NCI-H1694 treated with DMSO at 0.1 percent for 48 hours (cell line): ENCODE measurements around the gene TPRX1.
"Not testable (repeated sequence)": the region's sequence is repeated elsewhere in the genome, so short reads cannot be mapped to it uniquely, and the experiment has no call there.

Experiments used
- DNase-seq: peaks from one replicate; lab custom pipeline; 2025; lab: John Stamatoyannopoulos, UW

The TPRX1 gene

DNA sequence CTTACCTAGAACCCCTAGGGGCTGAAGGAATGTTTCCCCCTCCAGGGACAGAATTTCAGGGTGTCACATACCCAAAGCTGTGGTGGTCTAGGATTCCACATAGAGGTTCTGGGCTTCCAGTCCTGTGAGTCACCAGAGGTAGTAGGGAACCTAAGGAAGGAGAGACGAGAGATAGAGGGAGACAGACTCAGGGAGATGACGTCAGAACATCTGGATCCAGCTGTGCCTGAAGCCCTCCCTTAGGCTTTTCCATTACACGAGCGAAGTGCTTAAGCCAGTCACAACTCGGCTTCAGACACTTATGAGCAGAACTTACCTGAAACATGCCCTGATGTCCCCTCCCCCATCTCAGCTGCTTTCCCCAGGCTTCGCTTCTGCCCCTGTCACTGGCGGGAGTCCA is 37.7 kb downstream of the TPRX1 start:
- DNase-seq, result no peak

- no peak for DNase-seq
Observed at GRCh38 chr19:47766359-47766620, 38.1 kb downstream of the TPRX1 start.

DNA sequence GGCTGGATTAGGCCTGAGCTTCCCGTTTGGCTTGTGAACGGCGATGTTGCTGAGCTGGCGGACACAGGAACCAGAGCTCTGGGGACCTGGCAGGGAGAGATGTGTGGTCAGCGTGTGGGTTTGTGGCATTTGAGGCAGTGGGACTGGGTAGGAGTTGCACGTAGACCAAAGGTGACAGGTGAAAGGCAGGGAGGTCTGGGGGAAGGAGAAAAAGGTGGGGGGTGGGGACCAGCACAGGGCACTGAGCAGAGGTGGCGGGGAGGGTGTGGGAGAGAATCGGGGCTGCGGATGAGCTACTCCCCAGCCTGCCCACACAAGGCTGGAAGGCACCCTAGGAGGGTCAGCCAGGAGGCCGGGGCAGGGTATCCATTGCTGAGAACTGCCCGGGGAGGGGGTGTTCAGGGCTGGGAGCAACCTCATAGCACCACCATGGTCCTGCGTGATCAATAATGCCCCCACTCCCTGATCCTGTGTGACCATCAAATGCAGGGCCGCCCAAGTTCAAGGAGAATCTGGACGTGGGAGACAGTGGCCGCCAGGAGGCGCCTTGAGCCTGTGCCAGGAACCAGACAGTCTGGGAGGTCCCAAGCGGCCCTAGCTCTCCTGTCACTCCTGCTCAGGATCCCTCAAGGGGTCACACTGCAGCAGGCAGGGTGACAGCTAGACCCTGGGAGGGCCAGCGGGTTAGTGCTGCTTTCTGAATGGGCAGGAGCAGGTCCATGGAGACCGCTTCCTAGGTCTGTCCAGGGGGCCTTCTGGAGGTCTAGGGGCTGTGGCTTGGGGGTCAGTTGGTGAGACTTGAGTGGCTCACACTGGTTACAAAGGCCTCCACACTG is 38.6 kb downstream of the TPRX1 start:
- peak; percentile 54 for DNase-seq

DNA sequence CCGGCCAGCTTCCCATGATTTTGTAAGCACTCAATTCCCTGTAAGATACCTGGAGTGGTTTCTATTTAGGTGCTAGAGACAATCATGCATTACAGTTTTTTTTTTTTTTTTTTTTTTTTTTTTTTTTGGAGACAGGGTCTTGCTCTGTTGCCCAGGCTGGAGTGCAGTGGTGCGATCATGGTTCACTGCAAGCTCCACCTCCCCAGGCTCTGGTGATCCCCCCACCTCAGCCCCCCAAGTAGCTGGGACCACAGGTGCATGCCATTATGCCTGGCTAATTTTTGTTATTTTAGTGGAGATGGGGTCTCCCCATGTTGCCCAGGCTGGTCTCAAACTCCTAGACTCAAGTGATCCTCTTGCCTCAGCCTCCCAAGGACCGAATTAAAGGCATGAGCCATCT is 39.6 kb downstream of the TPRX1 start:
- DNase-seq, result not testable (repeated sequence)

GRCh38 chr19:47762615-47763308 is 41.6 kb downstream of the TPRX1 start:
- no peak for DNase-seq

DNA sequence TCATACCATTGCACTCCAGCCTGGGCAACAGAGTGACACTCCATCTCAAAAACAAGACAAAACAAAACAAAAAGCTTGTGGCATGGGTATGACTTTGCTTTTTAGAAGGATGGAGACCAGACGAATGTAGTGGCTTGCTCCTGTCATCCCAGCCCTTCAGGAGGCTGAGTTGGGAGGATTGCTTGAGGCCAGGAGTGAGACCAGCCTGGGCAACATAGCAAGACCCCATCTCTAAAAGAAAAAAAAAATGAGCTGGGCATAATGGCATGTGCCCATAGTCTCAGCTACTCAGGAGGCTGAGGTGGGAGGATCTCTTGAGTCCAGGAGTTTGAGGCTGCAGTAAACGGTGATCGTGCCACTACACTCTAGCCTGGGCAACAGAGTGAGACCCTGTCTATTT is 42.2 kb downstream of the TPRX1 start:
- no peak for DNase-seq

DNA sequence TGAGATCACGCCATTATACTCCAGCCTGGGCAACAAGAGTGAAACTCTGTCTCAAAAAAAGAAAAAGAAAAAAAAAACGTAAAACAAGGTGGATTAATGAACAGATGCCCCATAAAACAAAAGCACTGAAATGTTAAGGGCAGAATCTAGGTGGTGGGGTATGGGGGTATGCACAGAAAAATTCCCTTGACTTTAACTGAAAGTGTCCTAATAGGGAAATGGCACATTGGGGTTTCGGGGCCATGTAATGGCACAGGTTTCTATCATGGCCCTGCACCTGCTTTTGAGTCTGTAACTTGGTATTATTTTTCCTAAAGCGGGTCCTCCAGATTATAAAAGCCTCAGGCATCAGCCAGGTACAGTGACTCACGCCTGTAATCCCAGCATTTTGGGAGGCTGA is 42.8 kb downstream of the TPRX1 start:
- no peak for DNase-seq

GRCh38 chr19:47760632-47760999 is 43.7 kb downstream of the TPRX1 start:
- no peak for DNase-seq

DNA sequence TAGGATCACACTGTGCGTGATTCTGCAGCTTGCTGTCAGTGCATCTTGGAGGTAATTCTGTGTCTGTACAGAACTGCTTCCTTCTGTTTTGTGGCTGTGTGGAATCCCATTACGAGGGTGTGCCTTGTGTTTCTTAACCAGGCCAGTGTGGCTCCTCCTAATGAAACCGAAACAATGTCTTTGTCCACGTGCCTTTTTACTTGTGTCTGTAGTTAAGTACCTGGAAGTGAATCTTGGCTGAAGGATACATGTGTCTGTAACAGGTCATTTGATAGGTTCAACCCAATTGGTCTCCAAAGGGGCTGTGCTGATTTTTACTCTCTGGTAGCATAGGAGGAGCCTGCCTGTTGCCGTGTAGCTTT is 45.9 kb downstream of the TPRX1 start:
- no peak for DNase-seq

DNA sequence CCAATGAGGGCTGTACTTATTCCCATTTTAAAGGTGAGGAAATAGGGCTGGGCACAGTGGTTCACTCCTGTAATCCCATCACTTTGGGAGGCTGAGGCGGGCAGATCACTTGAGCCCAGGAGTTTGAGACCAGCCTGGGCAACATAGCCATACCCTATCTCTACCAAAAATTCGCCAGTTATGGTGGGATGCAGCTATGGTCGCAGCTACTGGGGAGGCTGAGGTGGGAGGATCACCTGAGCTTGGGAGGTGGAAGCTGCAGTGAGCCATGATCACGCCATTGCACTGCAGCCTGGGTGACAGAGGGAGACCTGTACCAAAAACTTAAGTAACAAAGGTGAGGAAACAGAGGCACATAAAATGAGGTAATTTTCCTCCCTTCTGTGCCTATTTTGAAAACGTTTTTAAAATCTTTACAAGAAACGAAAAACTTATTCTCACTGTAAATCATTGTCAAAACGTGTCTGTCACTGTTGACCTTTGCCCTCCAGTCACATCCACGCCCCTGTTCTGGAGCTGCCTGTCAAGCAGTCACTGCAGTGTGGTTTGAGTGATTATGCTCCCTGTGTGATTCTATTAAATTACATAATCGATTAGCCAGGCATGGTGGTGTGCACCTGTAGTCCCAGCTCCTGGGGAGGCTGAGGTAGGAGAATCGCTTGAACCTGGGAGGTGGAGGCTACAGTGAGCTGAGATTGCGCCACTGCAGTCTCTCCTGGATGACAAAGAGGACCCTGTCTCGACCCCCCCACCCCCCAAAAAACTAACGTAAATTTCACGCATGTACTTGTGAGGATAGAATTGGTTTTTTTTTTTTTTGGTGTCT is 46.5 kb downstream of the TPRX1 start:
- no peak for DNase-seq

GRCh38 chr19:47756953-47757608 is 47.3 kb downstream of the TPRX1 start:
- DNase-seq, result no peak

- DNase-seq, result no peak
Observed at GRCh38 chr19:47756627-47756929, 47.8 kb downstream of the TPRX1 start.

DNA sequence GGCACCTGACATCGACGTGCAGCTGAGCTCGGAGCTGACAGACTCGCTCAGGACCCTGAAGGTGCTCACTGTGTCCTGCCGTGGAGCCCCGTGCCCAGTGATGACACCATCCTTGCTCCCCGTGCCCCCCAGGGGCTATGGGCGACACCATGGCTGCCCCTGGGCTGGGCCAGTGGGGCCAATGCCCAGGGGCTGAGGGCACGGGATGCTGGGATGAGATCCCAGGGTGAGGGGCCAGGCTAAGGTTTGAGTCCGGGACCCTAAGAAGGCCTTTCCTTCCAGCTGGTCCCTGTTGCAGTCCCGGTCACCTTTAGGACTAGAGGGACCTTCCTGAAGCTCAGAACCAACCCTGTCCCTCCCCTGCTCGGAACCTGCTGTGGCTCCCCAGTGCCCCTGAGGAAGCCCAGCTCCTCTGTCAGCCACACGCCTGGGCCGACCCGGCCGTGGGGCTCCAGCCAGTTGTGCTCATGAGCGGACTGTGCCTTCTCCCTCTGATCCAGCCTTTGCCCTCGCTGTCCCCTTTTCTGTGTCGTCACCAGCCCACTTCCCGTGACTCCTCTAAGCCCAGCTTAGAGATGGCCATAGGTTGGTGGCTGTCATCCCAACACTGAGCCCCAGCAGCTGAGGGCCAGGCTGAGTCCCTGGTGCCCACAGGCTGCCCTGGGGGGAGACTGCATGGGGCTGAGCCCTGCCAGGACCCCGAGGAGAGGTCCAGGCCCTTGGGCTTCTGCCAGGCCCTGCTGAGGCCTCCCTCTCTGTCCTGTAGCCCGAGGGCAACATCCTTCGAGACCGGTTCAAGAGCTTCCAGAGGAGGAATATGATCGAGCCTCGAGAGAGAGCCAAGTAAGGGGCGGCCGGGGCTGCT is 48.4 kb downstream of the TPRX1 start:
- no peak for DNase-seq

- DNase-seq, result no peak
Observed at GRCh38 chr19:47755065-47755761, 49.1 kb downstream of the TPRX1 start.

DNA sequence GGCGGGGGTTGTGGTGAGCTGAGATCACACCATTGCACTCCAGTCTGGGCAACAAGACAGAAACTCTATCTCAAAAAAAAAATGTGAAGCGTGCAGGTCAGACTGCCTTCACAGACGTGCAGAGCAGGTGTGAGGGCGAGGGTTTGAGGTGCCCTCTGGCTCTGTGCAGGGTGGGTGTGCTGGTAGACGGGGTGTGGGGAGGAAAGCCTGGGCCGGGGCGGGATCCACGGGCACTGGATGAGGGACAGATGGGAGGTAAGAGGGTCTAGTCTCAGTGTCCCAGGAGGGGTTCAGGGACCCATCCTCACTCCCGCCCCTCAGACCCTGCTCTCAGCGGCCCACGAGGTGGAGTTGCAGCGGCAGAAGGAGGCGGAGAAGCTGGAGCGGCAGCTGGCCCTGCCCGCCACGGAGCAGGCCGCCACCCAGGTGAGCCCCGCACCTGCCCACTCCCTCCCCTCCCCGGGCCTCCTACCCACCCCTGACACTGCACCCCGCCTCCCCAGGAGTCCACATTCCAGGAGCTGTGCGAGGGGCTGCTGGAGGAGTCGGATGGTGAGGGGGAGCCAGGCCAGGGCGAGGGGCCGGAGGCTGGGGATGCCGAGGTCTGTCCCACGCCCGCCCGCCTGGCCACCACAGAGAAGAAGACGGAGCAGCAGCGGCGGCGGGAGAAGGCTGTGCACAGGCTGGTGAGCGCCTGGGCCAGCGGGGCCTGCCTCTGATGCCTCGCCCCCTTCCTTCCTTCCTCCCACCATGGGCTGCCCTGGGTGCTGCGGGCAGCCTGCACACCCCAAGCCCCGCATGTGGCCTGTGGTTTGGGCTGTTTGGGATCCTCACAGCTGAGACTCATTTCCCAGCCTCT is 49.9 kb downstream of the TPRX1 start:
- DNase-seq, result no peak

GRCh38 chr19:47752440-47753211 is 51.7 kb downstream of the TPRX1 start:
- no peak for DNase-seq
